ENCODE data around the gene BPIFB3.
"Not testable (repeated sequence)": the region's sequence is repeated elsewhere in the genome, so short reads cannot be mapped to it uniquely, and the experiment has no call there.

The BPIFB3 gene

DNA sequence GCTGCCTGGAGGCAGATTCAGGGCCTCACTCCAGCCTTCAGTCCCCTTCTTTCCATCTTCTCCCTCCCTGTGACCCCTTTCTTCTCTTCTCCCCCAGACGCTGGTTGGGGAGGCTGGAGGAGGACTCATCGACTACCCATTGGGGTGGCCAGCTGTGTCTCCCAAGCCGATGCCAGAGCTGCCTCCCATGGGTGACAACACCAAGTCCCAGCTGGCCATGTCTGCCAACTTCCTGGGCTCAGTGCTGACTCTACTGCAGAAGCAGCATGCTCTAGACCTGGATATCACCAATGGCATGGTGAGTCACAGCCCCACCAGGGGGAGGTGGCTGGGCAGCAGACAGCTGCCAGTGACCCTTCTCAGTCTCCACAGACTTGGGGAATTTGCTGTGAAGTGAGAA is 38.7 kb downstream of the BPIFB3 start:
- DNase-seq, result no peak

DNA sequence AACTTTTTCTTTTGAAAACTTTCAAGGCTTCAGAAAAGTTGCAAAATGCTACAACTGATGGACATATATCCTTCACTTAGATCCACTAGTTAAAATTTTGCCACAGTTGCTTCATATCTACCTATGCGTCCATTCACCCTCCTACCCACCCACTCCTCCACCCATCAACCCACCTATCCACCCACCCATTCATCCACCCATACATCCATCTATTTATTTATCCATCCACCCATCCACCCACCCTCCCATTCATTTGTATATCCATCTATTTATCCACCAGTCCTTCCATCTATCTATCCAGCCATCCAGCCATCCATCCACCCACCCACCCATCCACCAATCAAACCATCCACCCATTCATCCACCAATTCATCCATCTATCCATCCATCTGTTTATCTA is 39.4 kb downstream of the BPIFB3 start:
- no peak for DNase-seq

DNA sequence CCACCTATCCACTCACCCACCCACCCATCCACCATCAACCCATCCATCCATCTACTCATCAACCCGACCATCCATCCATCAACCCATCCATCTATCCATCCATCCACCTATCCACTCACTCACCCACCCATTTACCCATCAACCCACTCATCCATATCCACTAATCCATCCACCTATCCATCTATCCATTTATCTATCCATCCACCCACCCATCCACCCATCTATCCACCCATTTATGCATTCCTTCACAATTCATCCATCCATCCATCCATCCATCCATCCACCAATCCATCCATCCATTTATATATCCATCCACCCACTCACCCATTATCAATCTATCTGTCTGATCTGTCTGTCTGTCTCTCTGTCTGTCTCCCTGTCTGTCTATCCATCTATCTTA is 39.9 kb downstream of the BPIFB3 start:
- DNase-seq, result no peak

DNA sequence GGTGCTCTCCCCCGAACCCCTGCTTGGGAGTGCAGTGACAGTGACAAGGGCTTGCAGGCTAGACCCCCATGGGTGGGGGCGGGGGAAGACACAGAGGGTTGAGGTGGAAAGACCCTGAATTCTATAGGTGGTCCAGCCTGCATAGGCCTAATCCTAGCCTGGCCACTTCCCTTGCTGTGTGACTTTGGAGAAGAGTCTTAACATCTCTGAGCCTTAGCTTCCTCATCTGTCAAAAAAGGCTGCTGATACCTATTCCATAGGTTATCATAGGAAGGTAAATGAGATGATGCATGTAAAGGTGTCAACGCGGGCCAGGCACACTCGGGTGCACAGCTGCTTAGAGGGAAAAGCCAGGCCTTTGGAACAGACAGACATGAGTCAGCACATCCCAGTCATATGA is 41.5 kb downstream of the BPIFB3 start:
- DNase-seq, result no peak

DNA sequence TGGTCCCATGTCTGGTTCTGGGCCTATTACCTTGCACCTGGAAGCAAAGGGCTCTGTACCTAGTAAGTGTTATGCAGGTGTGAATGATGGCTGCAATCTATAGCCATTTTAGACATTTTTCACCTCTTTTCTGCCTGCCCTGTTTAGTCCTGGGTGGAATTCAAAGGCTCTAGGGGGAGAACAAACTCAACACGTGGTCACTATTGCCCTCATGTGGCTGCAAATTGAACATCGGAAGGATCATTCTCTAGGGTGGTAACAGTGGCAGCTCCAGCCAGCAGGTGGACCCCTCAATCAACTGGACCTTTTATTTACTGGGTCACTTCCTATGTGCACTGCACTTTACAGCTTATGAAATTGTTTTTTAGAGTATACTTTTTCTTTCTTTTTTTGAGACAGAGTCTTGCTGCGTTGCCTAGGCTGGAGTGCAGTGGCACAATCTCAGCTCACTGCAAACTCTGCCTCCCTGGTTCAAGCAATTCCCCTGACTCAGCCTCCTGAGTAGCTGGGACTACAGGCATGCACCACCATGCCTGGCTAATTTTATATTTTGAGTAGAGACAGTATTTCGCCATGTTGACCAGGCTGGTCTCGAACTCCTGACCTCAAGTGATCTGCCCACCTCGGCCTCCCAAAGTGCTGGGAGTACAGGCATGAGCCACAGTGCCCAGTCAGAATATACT is 42.3 kb downstream of the BPIFB3 start:
- DNase-seq, result peak; percentile 11 to 42

DNA sequence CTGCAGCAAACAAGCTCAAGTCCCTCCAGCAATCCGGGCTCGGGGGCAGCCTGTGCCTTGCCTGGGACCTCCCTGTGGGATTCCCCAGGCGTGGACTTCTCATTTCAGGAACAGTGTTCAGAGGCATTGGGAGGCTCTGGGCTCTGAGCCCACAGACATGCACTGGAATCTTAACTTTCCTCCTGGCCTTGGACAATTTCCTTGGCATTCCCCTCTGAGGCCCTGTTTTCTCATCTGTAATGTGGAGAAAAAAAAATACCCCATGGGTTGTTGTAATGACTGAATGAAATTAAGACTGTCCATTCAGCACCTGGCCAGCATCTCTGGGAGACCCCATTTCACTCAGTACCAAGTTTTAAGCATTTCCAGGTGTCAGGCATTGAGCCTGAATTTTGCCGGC is 43.3 kb downstream of the BPIFB3 start:
- DNase-seq, result no peak

DNA sequence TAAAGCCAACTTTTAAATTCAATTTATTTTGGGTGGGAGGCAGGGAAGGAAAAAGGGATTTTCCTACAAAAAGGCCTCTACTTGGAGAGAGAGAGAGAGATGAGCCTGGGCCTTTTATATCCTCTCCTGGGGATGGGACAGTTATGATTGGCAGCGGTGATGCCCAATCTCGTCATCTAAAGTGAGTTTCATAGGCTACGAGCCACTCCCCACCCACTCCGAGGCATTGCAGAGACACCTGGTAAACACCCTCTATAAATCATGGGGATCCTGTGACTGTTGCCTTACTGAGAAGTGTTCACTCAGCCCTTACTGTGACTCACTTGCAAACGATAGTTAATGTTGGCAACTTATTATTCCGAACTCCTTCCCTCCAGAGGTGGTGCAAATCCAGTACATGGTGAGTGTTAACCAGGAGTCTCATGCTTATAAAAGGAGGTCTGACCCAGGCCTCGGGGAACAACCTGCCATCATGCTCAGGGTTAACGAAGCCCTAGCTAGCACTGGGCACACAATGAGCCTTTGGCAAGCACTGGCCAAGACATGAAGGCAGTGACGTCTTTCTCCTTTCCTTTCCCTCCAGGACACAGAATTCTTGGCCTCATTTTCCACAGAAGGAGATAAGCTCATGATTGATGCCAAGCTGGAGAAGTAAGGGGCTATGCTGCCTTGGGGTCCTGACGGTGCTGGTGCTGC is 46.3 kb downstream of the BPIFB3 start:
- DNase-seq, result no peak

DNA sequence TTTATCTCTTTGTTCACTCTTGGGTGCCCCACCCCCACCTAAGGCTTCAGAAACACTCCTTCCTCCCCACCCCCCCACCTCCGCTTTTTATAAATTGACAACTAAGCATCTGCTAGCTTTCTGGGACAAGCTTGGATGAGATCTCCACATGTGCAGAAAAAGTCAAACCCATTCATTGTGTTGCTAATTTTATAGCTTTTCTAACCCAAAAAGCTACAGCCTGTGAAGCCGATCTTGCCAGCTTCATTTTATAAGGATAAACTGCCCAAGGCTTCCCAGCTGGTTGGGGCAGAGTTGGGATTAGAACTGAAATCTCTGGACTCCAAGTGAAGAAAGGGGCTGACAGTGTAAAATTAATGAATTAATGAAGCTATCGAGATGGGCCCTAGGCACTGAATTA is 49.9 kb downstream of the BPIFB3 start:
- DNase-seq, result no peak

DNA sequence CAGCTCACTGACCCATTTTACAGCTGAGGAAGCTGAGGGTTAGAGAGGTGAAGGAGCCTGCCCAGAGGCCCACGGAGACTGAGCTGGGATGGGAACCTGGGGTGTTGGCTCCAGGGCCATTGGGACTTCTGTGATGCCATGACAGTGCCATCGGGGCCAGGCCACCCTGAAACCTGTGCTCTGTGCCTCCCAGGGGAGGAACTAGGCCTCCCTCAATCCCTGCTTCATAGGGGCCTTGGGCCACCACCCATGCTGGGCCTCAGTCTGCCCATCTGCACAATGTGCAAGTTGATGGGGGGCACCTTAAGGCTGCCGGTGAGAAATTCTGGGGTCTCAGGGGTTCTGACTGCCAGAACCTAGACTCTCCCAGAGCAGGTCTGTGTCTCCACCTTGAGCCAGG is 50.6 kb downstream of the BPIFB3 start:
- no peak for DNase-seq

DNA sequence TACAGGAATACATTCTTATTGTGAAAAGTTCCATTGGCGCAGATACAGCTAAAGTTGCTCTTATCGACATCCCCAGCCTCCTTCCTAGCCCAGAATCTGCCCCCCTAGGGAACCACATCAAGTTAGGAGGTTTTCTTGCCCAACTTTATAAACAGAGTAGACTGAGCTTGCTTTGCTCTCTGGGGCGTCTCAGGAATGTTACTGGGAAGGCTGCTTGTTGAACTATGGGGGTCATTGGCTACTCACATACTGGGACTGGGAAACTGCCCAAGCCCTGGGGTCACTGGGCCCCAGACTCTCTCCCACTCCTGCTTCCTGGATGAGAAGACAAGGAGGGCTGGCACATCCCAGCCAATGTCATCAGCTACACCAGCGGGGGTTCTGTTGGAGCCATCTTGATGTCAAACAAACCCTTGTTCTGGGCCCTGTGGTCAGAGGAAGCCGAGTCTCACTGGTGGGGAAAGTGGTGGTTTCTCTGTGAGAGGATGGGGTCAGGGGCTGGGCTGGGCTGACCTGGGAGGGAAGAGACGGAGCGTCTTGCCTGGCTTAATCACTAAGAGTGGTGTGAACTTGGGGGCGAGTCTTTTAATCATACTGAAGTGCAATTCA is 51.7 kb downstream of the BPIFB3 start:
- DNase-seq, result no peak

DNA sequence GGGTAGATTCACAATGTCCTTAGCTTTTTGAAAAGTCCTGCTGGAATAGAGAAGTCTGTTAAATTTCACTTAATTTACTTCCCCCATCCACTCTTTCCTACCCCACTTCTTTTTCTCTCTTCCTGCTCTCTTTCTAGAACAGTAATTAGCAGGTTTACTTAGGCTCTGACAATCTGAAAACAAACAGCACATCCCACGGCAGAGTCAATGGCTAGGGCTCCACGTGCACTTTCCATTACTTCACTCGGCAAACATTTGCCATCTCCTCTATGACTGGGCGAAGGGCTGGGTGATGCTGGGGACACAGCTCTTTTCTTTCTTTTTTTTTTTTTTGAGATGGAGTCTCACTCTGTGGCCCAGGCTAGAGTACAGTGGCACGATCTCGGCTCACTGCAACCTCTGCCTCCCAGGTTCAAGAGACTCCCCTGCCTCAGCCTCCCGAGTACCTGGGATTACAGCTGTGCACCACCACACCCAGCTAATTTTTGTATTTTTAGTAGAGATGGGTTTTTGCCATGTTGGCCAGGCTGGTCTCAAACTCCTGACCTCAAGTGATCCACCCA is 52.4 kb downstream of the BPIFB3 start:
- DNase-seq, result not testable (repeated sequence)

DNA sequence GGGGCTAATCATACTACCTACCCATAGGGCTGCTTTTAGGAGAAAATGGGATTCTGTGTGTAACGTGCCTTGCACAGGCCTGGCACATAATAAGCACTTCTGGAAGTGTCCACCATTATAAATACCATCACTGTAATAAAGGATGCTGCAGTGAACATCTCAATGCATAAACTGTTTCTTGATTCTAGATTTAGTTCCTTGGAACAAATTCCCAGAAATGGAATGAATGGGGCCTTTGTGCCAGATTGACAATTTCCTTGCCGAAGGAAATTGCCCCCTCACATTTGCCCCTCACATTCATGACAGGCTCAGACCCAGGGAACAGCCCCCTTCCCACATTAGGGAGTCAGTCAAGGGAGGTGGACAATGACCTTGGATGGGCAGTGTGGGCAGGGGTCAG is 55.0 kb downstream of the BPIFB3 start:
- DNase-seq, result no peak

DNA sequence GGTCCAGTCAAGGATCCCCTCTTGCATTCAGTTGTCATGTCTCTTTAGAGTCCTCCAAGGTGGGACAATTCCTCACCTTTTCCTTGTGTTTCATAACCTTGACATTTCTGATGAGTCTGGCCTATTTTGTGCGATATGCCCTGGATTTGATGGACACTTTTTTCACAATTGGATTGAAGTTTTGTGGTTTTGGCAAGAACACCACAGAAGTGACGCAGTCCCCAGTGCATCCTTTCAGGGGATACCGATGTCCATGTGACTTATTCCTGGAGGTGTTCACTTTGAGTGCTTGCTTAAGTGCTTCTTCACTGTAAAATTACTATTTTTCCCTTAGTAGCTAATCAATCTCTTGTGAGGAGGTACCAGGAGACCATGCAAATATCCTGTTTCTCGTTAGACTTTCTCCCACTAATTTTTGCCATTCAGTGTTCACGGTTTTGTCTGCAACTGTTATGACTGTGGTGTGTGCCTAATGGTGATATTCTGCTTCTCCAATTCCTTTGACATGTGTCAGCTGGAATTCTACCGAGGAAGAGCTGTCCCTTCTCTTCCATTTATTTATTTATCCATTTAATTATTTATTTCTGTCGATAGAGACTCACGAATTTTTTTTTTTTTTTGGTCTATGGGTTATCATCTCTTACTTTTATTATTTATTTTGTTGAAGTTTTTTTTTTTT is 56.6 kb downstream of the BPIFB3 start:
- no peak for DNase-seq

DNA sequence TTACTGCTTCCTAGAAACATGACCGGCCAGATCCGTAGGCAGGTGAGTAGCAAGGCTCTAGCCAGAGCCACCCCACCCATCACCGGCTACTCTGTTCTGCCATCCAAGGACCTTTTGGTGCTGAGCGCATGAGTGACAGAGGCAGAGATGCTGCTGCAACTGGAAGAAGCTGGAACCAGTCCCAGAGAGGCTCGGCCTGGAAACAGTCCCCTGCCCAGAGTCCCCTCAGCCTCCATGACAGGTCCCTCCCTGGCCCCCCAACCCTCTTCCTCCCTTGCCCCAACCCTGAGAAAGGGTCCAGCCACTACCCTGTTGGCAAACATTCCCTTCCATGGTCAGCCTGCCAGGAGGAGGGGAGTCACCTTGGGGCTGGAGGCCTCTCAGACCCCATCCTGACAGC is 57.6 kb downstream of the BPIFB3 start:
- DNase-seq, result no peak

DNA sequence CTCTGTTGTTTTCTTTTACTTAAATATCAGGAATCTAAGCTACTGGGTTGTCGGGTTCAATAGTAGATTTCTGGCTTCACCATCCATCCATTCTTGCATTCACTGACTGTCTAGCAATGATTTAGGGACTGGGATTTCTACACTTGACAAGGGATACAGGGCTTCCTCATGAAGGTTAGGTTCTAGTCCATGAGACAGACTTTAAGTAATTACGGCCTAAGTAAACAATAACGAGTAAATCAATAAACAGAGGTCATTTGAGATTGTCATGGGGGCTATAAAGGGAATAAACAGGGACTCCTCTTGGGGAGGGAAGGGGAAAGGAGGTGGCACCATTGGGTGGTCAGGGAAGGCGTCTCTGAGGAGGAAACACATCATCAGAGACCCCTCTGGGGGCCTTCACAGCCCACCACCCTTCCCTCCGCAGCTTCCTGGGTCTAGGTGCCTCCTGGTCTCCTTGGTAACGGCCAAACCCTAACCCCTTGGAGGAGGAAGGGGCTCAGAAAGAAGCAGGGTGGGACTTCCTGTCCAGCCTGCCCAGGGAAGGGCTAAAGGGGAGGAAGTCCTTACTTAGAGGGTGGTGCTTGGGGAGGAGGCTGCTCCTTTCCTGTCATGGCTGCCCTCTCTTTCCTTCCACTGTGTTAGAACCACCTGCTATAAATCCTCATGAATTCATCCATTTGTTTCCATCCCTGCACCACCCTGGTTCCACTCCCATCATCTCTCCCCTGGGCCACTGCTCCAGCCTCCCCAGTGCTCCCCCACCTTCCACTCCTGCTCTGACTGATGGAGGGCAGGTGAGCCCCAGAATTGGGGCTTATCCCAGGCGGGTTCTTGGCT is 59.1 kb downstream of the BPIFB3 start:
- DNase-seq, result no peak

DNA sequence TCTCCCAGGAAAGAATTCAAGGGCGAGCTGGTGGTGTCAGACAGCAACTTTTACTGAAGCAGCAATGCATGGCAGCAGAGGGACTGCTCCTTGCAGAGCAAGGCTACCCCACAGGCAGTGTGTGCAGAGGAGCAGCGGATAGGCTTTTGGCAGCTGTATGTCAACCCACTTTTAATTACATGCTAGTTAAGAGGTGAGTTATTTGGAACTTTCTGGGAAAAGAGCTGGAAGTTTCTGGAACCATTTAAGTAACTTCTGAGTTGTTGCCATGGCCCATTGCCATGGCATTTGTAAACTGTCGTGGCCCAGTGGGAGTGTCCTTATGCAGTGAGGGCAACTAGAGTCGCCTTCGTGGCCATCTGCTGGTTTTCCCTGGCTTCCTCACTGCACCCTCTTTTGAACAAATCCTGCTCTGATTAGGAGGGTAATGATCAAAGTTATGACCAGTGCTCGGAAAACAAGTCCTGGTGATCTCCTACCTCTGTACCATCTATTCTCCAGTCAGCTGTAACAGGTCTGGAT is 59.7 kb downstream of the BPIFB3 start:
- DNase-seq, result no peak

DNA sequence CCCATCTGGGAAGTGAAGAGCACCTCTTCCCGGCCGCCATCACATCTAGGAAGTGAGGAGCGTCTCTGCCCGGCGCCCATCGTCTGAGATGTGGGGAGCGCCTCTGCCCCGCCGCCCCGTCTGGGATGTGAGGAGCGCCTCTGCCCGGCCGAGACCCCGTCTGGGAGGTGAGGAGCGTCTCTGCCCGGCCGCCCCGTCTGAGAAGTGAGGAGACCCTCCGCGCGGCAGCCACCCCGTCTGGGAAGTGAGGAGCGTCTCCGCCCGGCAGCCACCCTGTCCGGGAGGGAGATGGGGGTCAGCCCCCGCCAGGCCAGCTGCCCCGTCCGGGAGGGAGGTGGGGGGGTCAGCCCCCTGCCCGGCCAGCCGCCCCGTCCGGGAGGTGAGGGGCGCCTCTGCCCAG is 61.8 kb downstream of the BPIFB3 start:
- DNase-seq, result not testable (repeated sequence)

DNA sequence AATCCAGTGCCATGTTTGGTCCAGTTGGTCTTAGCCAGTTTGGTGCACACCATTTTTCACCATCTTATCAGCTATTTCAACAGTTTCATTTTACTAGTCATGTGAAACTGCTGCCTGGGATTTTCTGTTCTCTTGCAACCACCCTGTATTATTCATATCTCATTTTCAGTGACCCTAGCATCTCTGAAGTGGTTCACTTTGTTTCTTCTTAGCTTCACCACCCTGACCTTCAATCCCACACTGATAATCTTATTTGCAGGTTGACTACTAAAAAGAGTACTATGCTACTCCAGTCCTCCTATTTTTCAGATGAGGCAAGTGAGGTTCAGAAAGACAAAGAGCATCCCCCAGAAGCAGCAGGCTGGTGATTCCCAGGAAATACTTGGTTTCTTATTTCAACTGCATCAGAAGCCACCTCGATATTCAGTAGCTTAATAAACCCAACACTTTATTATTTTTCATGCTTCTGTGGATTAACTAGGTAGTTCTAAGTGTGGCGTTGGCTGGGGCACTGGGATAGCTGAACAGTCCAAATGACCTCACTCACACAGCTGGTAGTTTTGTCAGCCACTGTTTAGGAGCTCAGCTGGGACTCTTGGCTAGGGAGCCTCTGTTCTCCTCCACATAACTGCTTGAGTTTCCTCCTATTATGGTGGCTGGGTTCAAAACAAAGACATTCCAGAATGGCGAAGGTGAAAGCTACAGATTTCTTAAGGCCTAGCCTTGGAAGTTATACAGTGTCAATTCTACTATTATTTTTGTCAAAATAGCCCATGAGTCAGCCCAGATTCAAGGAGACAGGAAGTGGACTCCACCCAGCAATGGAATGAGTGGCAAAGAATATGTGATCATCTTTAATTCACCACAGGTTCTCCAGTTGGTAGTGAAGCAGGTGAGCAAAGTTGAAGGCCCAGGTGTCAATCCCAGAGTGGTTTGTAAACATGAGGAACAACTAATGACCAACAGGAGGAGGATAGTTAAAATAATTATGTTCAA is 66.3 kb downstream of the BPIFB3 start:
- DNase-seq, result peak in 1 of 2 donors; percentile 15

DNA sequence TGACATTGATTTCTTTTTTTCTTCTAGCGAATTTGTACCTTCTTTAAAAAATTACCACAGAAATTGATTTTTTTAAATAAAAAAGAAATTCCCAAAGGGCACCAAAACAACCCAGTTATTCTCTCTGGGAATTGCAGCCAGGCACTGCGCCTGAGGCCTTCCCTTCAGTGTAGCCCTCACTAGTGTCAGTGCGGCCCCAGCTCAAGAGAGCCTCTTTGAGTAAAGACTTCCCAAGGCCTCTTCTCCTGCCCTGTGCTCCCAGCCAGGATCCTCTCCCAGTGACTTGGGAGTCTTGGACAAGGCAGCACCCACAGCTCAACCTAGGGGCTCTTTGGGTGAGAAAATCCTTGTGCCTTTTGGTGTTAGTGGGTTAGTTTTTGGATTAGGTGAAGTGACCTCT is 67.2 kb downstream of the BPIFB3 start:
- DNase-seq, result no peak

DNA sequence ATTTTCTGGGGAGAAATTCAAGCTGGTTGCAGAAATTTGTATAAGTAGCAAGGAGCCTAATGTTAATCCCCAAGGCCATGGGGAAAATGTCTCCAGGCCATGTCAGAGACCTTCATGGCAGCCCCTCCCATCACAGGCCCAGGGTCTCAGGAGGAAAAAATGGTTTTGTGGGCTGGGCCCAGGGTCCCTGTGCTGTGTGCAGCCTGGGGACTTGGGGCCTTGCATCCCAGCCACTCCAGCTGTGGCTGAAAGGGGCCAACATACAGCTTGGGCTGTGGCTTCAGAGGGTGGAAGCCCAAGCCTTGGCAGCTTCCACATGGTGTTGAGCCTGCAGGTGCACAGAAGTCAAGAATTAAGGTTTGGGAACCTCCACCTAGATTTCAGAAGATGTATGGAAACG is 68.6 kb downstream of the BPIFB3 start:
- DNase-seq, result not testable (repeated sequence)
